WTC11 (cell line): ENCODE measurements around the gene PLXNA3. TPM values are rescaled to one million over a fixed set of nuclear protein-coding genes. Genes with fewer than 3 reads are reported as not detected.
A peak's percentile ranks its signal among the peaks of the same experiment; 100 is the strongest.

Experiments used
- ATAC-seq: fragments of 200-7000 bp; cut with Tn5 transposase; 2 replicates; pipeline ENCODE4 v1.10.0; 2021; ENCODE audit warnings: mild to moderate bottlenecking, moderate library complexity
- CTCF ChIA-PET: fragments of 300-600 bp; sonication (Branson Sonifier 250); formaldehyde crosslinking; loops from one replicate; lab custom pipeline; 2021; ENCODE audit warnings: antibody characterized with exemption; lab: Charles Lee
- POLR2A ChIA-PET: fragments of 350-600 bp; sonication (Branson Sonifier 250); formaldehyde crosslinking; loops from one replicate; lab custom pipeline; 2021; ENCODE audit warnings: antibody characterized with exemption; lab: Charles Lee
- DNase-seq: peaks from one replicate; pipeline ENCODE4 v3.0.0; 2021; ENCODE audit warnings: low spot score
- H3K27ac Mint-ChIP-seq: 2 replicates; pipeline ENCODE4 v1.8.0; 2021; ENCODE audit warnings: mixed read lengths
- H3K27me3 Mint-ChIP-seq: 2 replicates; pipeline ENCODE4 v1.8.0; 2021; ENCODE audit warnings: low read depth, mild to moderate bottlenecking, moderate library complexity, mixed read lengths
- H3K36me3 Mint-ChIP-seq: 2 replicates; pipeline ENCODE4 v1.8.0; 2021; ENCODE audit warnings: mixed read lengths
- H3K4me1 Mint-ChIP-seq: 2 replicates; pipeline ENCODE4 v1.8.0; 2022; ENCODE audit warnings: mixed read lengths
- H3K4me3 Mint-ChIP-seq: 2 replicates; pipeline ENCODE4 v1.8.0; 2021; ENCODE audit warnings: mild to moderate bottlenecking, moderate library complexity, mixed read lengths
- H3K9me3 Mint-ChIP-seq: 2 replicates; pipeline ENCODE4 v1.8.0; 2021; ENCODE audit warnings: mixed read lengths
- ESRRA ChIP-seq: sonication (generic); formaldehyde crosslinking; IDR thresholded peaks from 2 replicates; pipeline ENCODE4 v1.8.1; 2022; ENCODE audit warnings: mild to moderate bottlenecking, missing genetic modification reagents, borderline replicate concordance
- ETV6 ChIP-seq: sonication (generic); formaldehyde crosslinking; IDR thresholded peaks from 2 replicates; pipeline ENCODE4 v1.8.1; 2022; ENCODE audit warnings: mild to moderate bottlenecking, missing genetic modification reagents
- GRHL2 ChIP-seq: fragments of 250-450 bp; sonication (Bioruptor Pico); IDR thresholded peaks from 2 replicates; pipeline ENCODE4 v1.8.0; 2022; ENCODE audit warnings: mild to moderate bottlenecking, moderate library complexity; ENCODE audit not compliant: insufficient replicate concordance, severe bottlenecking
- HMGA2 ChIP-seq: fragments of 250-450 bp; sonication (Bioruptor Pico); IDR thresholded peaks from 2 replicates; pipeline ENCODE4 v1.4.0; 2021; ENCODE audit warnings: mild to moderate bottlenecking, moderate library complexity
- IRF2 ChIP-seq: sonication (generic); formaldehyde crosslinking; IDR thresholded peaks from 2 replicates; pipeline ENCODE4 v1.8.0; 2022; ENCODE audit warnings: low read depth, missing genetic modification reagents, borderline replicate concordance
- MYBL2 ChIP-seq: sonication (generic); formaldehyde crosslinking; IDR thresholded peaks from 2 replicates; pipeline ENCODE4 v1.8.1; 2023; ENCODE audit warnings: mild to moderate bottlenecking, moderate library complexity, missing genetic modification reagents
- NFATC4 ChIP-seq: fragments of 250-450 bp; sonication (Bioruptor Pico); IDR thresholded peaks from 2 replicates; pipeline ENCODE4 v1.9.0; 2021; ENCODE audit warnings: mild to moderate bottlenecking
- NFYB ChIP-seq: sonication (generic); formaldehyde crosslinking; conservative IDR thresholded peaks from 2 replicates; pipeline ENCODE4 v1.8.0; 2022; ENCODE audit warnings: low read depth, missing genetic modification reagents
- NR2C2 ChIP-seq: sonication (generic); formaldehyde crosslinking; IDR thresholded peaks from 2 replicates; pipeline ENCODE4 v1.8.0; 2022; ENCODE audit warnings: mild to moderate bottlenecking, missing genetic modification reagents
- SMAD3 ChIP-seq: sonication (generic); formaldehyde crosslinking; IDR thresholded peaks from 2 replicates; pipeline ENCODE4 v1.8.0; 2022; ENCODE audit warnings: missing genetic modification reagents, mild to moderate bottlenecking, borderline replicate concordance
- TCF7 ChIP-seq: sonication (generic); formaldehyde crosslinking; IDR thresholded peaks from 2 replicates; pipeline ENCODE4 v1.8.0; 2022; ENCODE audit warnings: mild to moderate bottlenecking, low read depth, missing genetic modification reagents, moderate library complexity
- ZNF121 ChIP-seq: sonication (generic); formaldehyde crosslinking; IDR thresholded peaks from 2 replicates; pipeline ENCODE4 v1.8.0; 2023; ENCODE audit warnings: missing genetic modification reagents
- ZNF396 ChIP-seq: fragments of 250-450 bp; sonication (Bioruptor Pico); IDR thresholded peaks from 2 replicates; pipeline ENCODE4 v1.8.0; 2021; ENCODE audit warnings: mild to moderate bottlenecking, moderate library complexity, borderline replicate concordance
- total RNA-seq: library from RNA; stranded (reverse); gene quantifications from 3 replicates; pipeline ENCODE4 v1.2.3, GENCODE V29; 2021
- TF ChIP-seq, protein P1 (sequence below): sonication (generic); formaldehyde crosslinking; IDR thresholded peaks from 2 replicates; pipeline ENCODE4 v1.8.0; 2022; ENCODE audit warnings: missing genetic modification reagents
- TF ChIP-seq, protein P2 (sequence below): sonication (generic); formaldehyde crosslinking; IDR thresholded peaks from 2 replicates; pipeline ENCODE4 v1.8.1; 2022; ENCODE audit warnings: mild to moderate bottlenecking, missing genetic modification reagents, moderate library complexity, borderline replicate concordance
- TF ChIP-seq, protein P3 (sequence below): sonication (generic); formaldehyde crosslinking; IDR thresholded peaks from 2 replicates; pipeline ENCODE4 v1.8.1; 2023; ENCODE audit warnings: mild to moderate bottlenecking, moderate library complexity, missing genetic modification reagents
- TF ChIP-seq, protein P4 (sequence below): fragments of 250-450 bp; sonication (Bioruptor Pico); IDR thresholded peaks from 2 replicates; pipeline ENCODE4 v1.9.0; 2021; ENCODE audit warnings: mild to moderate bottlenecking
- TF ChIP-seq, protein P5 (sequence below): sonication (generic); formaldehyde crosslinking; IDR thresholded peaks from 2 replicates; pipeline ENCODE4 v1.8.0; 2023; ENCODE audit warnings: missing genetic modification reagents
- TF ChIP-seq, protein P6 (sequence below): sonication (generic); formaldehyde crosslinking; IDR thresholded peaks from 2 replicates; pipeline ENCODE4 v1.8.1; 2023; ENCODE audit warnings: mild to moderate bottlenecking, missing genetic modification reagents, moderate library complexity
- TF ChIP-seq, protein P7 (sequence below): sonication (generic); formaldehyde crosslinking; IDR thresholded peaks from 2 replicates; pipeline ENCODE4 v1.8.0; 2022; ENCODE audit warnings: mild to moderate bottlenecking, missing genetic modification reagents
- TF ChIP-seq, protein P8 (sequence below): sonication (generic); formaldehyde crosslinking; IDR thresholded peaks from 2 replicates; pipeline ENCODE4 v1.8.1; 2022; ENCODE audit warnings: mild to moderate bottlenecking, moderate library complexity, missing genetic modification reagents
- TF ChIP-seq, protein P9 (sequence below): fragments of 250-450 bp; sonication (Bioruptor Pico); IDR thresholded peaks from 2 replicates; pipeline ENCODE4 v1.9.0; 2021; ENCODE audit warnings: mild to moderate bottlenecking

Gene PLXNA3
- total RNA-seq, 1 experiment from 2014 or later, result 26.6 TPM

DNA sequence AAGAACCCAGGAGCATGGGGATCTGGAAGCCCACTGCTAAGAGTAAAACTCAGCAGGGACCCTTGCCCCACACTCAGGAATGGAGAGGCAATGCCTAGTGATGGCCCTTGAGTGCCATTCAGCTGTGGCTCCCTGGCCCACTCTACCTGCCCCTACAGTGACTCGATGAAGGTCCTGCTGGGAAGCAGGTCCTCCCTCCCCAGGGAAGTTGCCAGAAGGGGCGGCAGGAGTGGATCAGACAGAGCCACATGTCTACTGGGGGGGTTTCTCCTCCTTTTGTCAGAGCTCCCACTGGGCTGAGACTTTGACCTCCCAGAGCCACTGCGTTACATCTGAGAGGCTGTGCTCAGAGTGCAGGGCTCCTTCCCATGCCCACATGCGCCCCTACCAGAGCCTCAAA lies 31.1 kb downstream of the PLXNA3 start:
- no peak for DNase-seq
- peaks cover 5% of the 10 kb centered on the region; the same call in 1 of the 2 replicates for H3K27me3 Mint-ChIP-seq
- peaks cover 4% of the 10 kb centered on the region; the same call in 1 of the 2 replicates for H3K4me1 Mint-ChIP-seq
- H3K27ac Mint-ChIP-seq, result no peak overlapping the region
- H3K4me3 Mint-ChIP-seq, result peak overlapping the region; percentile 73; the same call in 1 of the 2 replicates
- ChIA-PET POLR2A (interaction anchor here (1.2 to 2.2 kb wide), 2 partner anchors 38 to 116 kb away, joined by 5 to 7 read pairs; no protein-coding TSS in a partner anchor), CTCF (interaction anchor here (0.5 to 2.3 kb wide), 2 partner anchors 64 to 116 kb away, joined by 5 to 11 read pairs; no protein-coding TSS in a partner anchor)
- TF ChIP-seq MYBL2 (CRISPR knock-in tag), result no peak
- TF ChIP-seq, protein P1, sequence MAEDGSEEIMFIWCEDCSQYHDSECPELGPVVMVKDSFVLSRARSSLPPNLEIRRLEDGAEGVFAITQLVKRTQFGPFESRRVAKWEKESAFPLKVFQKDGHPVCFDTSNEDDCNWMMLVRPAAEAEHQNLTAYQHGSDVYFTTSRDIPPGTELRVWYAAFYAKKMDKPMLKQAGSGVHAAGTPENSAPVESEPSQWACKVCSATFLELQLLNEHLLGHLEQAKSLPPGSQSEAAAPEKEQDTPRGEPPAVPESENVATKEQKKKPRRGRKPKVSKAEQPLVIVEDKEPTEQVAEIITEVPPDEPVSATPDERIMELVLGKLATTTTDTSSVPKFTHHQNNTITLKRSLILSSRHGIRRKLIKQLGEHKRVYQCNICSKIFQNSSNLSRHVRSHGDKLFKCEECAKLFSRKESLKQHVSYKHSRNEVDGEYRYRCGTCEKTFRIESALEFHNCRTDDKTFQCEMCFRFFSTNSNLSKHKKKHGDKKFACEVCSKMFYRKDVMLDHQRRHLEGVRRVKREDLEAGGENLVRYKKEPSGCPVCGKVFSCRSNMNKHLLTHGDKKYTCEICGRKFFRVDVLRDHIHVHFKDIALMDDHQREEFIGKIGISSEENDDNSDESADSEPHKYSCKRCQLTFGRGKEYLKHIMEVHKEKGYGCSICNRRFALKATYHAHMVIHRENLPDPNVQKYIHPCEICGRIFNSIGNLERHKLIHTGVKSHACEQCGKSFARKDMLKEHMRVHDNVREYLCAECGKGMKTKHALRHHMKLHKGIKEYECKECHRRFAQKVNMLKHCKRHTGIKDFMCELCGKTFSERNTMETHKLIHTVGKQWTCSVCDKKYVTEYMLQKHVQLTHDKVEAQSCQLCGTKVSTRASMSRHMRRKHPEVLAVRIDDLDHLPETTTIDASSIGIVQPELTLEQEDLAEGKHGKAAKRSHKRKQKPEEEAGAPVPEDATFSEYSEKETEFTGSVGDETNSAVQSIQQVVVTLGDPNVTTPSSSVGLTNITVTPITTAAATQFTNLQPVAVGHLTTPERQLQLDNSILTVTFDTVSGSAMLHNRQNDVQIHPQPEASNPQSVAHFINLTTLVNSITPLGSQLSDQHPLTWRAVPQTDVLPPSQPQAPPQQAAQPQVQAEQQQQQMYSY (CRISPR knock-in tag), result no peak
- no peak for TF ChIP-seq ZNF121
- no peak for TF ChIP-seq NR2C2 (CRISPR knock-in tag)
- TF ChIP-seq ESRRA, result no peak
- no peak for TF ChIP-seq ZNF396 (CRISPR knock-in tag)
- no peak for TF ChIP-seq NFYB (CRISPR knock-in tag)
- TF ChIP-seq, protein P2, sequence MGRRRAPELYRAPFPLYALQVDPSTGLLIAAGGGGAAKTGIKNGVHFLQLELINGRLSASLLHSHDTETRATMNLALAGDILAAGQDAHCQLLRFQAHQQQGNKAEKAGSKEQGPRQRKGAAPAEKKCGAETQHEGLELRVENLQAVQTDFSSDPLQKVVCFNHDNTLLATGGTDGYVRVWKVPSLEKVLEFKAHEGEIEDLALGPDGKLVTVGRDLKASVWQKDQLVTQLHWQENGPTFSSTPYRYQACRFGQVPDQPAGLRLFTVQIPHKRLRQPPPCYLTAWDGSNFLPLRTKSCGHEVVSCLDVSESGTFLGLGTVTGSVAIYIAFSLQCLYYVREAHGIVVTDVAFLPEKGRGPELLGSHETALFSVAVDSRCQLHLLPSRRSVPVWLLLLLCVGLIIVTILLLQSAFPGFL (CRISPR knock-in tag), result no peak
- TF ChIP-seq, protein P3, sequence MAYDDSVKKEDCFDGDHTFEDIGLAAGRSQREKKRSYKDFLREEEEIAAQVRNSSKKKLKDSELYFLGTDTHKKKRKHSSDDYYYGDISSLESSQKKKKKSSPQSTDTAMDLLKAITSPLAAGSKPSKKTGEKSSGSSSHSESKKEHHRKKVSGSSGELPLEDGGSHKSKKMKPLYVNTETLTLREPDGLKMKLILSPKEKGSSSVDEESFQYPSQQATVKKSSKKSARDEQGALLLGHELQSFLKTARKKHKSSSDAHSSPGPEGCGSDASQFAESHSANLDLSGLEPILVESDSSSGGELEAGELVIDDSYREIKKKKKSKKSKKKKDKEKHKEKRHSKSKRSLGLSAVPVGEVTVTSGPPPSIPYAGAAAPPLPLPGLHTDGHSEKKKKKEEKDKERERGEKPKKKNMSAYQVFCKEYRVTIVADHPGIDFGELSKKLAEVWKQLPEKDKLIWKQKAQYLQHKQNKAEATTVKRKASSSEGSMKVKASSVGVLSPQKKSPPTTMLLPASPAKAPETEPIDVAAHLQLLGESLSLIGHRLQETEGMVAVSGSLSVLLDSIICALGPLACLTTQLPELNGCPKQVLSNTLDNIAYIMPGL (CRISPR knock-in tag), result no peak
- ATAC-seq, result no peak
- H3K9me3 Mint-ChIP-seq, result no peaks in the 10 kb centered on the region
- H3K36me3 Mint-ChIP-seq, result no peaks in the 10 kb centered on the region; the same call in 1 of the 2 replicates

DNA sequence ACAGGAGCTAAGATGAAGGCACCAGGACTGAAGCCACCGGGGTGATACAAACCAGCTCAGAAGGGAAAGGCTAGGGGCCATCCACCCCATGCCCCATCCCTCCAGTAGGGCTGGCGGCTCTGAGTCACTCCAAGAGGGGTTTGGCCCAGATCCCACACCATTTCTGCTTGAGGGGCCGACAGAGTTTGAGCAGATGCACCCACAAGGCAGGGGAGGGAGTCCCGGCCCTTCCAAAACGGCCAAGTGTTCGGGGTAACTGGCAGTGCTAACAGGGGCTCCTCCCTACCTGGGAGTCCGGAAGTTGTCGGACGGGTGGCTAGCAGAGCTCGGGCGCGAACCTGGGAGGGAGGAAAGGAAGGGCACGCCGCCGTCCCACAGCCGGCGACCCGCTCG lies 31.9 kb downstream of the PLXNA3 start:
- Mint-ChIP-seq H3K4me3 (peak overlapping the region; percentile 73), H3K9me3 (no peaks in the 10 kb centered on the region), H3K4me1 (peaks cover 4% of the 10 kb centered on the region; the same call in 1 of the 2 replicates), H3K27ac (no peak overlapping the region; the same call in 1 of the 2 replicates), H3K27me3 (peaks cover 5% of the 10 kb centered on the region; the same call in 1 of the 2 replicates), H3K36me3 (no peaks in the 10 kb centered on the region; the same call in 1 of the 2 replicates)
- CTCF ChIA-PET, result interaction anchor here (0.5 to 2.3 kb wide), 10 partner anchors 12 to 182 kb away, joined by 3 to 14 read pairs (median 4); partner anchors contain the start of genes DNASE1L1, IKBKG and PLXNA3
- POLR2A ChIA-PET, result interaction anchor here (0.9 to 2.2 kb wide), 7 partner anchors 12 to 120 kb away, joined by 3 to 8 read pairs (median 5); partner anchors contain the start of genes FAM3A and LAGE3
- DNase-seq (no peak), ATAC-seq (no peak)
- no peak for TF ChIP-seq TCF7 (CRISPR knock-in tag)
- TF ChIP-seq ZNF396 (CRISPR knock-in tag), result no peak
- TF ChIP-seq NFATC4 (CRISPR knock-in tag), result no peak
- TF ChIP-seq, protein P4, sequence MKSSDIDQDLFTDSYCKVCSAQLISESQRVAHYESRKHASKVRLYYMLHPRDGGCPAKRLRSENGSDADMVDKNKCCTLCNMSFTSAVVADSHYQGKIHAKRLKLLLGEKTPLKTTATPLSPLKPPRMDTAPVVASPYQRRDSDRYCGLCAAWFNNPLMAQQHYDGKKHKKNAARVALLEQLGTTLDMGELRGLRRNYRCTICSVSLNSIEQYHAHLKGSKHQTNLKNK (CRISPR knock-in tag), result no peak
- TF ChIP-seq, protein P5, sequence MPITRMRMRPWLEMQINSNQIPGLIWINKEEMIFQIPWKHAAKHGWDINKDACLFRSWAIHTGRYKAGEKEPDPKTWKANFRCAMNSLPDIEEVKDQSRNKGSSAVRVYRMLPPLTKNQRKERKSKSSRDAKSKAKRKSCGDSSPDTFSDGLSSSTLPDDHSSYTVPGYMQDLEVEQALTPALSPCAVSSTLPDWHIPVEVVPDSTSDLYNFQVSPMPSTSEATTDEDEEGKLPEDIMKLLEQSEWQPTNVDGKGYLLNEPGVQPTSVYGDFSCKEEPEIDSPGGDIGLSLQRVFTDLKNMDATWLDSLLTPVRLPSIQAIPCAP (CRISPR knock-in tag), result no peak
- TF ChIP-seq, protein P6, sequence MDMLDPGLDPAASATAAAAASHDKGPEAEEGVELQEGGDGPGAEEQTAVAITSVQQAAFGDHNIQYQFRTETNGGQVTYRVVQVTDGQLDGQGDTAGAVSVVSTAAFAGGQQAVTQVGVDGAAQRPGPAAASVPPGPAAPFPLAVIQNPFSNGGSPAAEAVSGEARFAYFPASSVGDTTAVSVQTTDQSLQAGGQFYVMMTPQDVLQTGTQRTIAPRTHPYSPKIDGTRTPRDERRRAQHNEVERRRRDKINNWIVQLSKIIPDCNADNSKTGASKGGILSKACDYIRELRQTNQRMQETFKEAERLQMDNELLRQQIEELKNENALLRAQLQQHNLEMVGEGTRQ (CRISPR knock-in tag), result no peak
- no peak for TF ChIP-seq ETV6
- TF ChIP-seq, protein P7, sequence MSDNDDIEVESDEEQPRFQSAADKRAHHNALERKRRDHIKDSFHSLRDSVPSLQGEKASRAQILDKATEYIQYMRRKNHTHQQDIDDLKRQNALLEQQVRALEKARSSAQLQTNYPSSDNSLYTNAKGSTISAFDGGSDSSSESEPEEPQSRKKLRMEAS (CRISPR knock-in tag), result no peak
- TF ChIP-seq HMGA2 (CRISPR knock-in tag), result no peak
- TF ChIP-seq, protein P8, sequence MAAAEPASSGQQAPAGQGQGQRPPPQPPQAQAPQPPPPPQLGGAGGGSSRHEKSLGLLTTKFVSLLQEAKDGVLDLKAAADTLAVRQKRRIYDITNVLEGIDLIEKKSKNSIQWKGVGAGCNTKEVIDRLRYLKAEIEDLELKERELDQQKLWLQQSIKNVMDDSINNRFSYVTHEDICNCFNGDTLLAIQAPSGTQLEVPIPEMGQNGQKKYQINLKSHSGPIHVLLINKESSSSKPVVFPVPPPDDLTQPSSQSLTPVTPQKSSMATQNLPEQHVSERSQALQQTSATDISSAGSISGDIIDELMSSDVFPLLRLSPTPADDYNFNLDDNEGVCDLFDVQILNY (CRISPR knock-in tag), result no peak
- no peak for TF ChIP-seq GRHL2 (CRISPR knock-in tag)
- no peak for TF ChIP-seq SMAD3
- no peak for TF ChIP-seq IRF2 (CRISPR knock-in tag)
- TF ChIP-seq, protein P9, sequence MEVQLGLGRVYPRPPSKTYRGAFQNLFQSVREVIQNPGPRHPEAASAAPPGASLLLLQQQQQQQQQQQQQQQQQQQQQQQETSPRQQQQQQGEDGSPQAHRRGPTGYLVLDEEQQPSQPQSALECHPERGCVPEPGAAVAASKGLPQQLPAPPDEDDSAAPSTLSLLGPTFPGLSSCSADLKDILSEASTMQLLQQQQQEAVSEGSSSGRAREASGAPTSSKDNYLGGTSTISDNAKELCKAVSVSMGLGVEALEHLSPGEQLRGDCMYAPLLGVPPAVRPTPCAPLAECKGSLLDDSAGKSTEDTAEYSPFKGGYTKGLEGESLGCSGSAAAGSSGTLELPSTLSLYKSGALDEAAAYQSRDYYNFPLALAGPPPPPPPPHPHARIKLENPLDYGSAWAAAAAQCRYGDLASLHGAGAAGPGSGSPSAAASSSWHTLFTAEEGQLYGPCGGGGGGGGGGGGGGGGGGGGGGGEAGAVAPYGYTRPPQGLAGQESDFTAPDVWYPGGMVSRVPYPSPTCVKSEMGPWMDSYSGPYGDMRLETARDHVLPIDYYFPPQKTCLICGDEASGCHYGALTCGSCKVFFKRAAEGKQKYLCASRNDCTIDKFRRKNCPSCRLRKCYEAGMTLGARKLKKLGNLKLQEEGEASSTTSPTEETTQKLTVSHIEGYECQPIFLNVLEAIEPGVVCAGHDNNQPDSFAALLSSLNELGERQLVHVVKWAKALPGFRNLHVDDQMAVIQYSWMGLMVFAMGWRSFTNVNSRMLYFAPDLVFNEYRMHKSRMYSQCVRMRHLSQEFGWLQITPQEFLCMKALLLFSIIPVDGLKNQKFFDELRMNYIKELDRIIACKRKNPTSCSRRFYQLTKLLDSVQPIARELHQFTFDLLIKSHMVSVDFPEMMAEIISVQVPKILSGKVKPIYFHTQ, result no peak
